GM18499 (cell line): Measurements from ENCODE around the gene CAPN12.
"Not testable (repeated sequence)": the region's sequence is repeated elsewhere in the genome, so short reads cannot be mapped to it uniquely, and the experiment has no call there.

Experiments used
- ATAC-seq: cut with Tn5 transposase; IDR thresholded peaks from one replicate; pipeline ENCODE4 v1.9.1; 2021; ENCODE audit warnings: moderate number of reproducible peaks; ENCODE audit not compliant: insufficient read depth, unreplicated experiment

The CAPN12 gene

DNA sequence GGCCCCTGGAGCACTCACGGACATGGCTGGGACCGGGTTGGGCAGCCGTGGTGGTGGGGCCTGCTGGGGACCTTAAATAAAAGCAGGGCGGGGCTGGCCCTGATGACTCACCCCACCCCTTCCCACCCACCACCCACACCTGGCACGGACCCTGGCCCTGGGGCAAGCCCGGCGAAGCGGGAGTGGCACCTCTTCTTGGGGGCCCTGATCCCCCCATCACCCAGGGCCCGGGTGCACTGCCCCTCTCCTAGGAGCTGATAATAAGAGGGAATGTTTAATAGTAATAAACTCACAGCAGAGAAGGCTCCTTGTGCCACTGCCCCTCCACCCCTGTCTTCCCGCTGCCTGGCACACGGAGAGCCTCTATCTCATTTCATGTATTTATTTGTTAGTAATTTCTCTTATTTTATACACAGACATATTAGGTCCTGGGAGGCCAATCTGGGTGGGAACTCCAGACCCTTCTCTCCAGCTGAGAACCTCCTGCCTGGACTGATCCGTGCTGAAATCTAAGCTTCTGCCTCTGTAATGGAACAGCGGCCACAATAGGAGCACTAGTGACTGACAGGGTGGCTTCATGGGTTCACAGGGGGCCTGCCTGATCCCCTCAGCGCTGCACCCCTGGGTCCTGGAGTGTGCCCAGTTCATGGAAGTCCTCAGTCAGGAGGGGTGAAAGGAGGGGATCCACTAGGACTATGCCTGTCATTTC lies 29.3 kb upstream of the CAPN12 start, which contains the start of gene LGALS7:
Gene LGALS7, minus strand, starts transcription at position 49 of the 709 bp plus-strand sequence. Its CDS starts 25 bp downstream, at position 24.
- no peak for ATAC-seq

DNA sequence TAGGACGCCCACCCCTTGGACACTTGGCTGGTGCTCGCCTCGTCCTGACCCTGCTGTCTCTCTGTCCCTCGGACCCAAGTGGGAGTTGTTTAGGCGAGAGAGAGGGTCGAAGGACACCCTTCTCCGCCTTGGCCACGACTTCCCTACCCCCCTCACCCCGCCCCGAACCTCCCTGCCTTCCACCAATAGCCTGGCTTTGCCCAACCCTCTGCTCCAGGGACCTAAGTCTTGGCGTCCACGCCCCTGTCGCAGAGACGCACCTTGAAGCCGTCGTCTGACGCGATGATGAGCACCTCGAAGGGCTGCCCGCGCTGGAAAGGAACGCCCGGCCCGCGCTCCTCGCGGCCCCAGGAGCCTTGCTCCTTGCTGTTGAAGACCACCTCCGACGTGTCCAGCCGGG lies 27.3 kb upstream of the CAPN12 start:
- ATAC-seq, result not testable (repeated sequence)

DNA sequence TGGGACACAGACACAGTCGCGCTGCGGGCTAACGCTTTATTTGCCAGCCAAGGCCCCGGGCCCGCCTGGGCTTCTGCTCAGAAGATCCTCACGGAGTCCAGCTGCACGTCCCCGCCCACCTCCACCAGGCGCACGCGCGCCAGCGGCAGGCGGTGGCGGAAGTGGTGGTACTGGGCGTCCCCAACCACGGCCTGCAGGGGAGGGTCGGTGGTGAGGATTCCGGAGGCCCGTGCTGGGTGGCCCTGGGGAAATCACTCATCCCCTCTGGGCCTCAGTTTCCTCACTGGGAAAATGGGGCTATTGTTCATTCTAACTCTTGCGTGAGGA lies 26.6 kb upstream of the CAPN12 start:
- not testable (repeated sequence) for ATAC-seq

DNA sequence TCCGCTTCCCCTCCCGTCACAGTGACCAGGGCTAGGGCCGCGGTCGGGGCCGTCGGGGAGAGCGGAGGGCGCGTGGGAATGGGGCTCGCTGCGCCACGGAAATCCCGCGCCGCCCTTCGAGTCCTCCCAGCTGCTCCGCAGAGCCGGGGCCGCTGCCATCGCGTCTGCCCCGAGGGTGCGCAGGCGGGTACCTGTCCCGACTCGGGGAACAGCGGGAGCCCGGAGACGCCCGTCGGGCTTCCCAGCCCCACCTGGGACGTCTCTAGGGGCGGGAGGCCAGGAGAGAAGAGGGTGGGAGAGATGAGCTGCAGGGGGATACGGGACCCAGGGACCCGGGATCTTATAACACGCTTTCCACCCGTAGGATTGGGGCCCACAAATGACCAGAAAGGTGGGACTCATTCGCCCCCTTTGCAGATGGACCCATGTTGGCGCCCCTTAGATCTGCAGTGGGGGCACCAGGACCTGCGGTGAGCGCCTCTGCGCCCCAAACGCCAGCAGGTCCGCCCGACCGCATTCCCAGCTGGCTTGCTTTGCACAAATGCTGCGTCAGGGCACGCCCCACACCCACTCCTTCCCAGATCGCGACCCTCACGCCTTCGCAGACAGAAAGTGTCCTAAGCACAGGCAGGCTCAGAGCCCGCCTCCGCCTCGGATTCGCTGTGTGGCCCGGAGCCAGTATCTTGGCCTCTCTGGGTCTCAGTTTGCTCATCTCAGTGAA lies 26.1 kb upstream of the CAPN12 start:
- not testable (repeated sequence) for ATAC-seq

DNA sequence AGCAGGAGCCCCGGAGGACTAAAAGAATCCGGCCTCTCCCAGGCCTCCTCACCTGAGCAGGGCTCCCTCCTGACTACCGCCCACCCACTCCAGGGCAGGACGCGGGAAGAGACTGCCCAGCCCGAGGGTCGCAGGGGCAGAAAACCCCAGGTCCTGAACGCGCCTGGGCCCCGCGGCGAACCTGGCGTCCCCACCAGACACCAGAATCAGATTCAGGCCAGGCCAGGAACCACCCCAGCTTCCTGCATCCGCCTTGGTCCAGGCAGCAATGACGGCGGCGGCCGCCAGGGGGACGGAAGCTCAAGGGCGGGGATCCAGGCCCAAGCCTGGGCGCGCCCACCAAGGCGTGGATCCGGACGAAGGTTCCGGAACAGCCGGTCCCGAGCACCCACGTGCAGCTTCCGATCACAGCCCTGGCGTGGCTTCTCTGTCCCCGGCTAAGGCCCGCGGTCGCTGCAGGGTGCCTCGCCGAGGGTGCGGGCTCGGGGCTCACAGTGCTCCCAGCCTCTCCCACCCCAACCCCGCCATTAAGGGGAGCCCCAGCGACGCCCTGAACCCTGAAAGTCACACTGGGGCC lies 25.4 kb upstream of the CAPN12 start:
- no peak for ATAC-seq

- ATAC-seq, result no peak
Measured at GRCh38 chr19:38766276-38767047, 22.2 kb upstream of the CAPN12 start.

GRCh38 chr19:38765214-38765613 lies 20.9 kb upstream of the CAPN12 start:
- no peak for ATAC-seq

DNA sequence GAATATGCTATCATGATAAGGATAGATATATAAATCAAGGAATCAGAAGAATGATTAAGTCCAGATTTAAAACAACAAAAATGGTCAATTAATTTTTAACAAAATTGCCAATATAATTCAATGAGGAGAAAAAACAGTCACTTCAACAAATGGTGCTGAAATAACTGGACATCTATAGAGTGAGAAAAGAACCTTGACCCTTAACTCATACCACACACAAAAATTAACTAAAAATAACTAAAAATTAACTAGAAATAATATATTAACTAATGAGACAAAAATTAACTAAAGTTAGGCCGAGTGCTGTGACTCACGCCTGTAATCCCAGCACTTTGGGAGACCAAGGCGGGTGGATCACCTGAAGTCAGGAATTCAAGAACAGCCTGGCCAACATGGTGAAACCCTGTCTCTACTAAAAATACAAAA lies 19.5 kb upstream of the CAPN12 start:
- no peak for ATAC-seq

- not testable (repeated sequence) for ATAC-seq
Measured at GRCh38 chr19:38761884-38762389, 17.7 kb upstream of the CAPN12 start.

DNA sequence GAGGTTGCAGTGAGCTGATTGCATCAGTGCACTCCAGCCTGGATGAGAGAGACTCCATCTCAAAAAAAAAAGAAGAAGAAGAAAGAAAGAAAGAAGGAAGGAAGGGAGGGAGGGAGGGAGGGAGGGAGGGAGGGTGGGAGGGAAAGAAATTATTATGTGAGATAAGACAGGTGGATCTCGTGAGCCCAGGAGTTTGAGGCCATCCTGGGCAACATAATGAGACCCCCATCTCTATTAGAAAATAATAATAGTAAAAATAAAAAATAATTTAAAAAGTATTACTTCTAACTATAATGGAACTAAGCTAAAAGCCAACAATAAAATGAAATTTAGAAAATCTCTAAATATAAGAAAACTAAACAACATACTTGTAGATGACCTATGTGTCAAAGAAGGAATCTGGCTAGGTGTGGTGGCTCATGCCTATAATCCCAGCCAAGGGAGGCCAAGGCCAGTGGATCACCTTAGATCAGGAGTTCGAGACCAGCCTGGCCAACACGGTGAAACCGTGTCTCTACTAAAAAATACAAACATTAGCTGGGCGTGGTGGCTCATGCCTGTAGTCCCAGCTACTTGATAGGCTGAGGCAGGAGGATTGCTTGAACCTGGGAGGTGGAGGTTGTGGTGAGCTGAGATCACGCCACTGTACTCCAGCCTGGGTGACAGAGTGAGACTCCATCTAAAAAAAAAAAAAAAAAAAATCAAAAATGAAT lies 16.7 kb upstream of the CAPN12 start:
- ATAC-seq, result not testable (repeated sequence)

DNA sequence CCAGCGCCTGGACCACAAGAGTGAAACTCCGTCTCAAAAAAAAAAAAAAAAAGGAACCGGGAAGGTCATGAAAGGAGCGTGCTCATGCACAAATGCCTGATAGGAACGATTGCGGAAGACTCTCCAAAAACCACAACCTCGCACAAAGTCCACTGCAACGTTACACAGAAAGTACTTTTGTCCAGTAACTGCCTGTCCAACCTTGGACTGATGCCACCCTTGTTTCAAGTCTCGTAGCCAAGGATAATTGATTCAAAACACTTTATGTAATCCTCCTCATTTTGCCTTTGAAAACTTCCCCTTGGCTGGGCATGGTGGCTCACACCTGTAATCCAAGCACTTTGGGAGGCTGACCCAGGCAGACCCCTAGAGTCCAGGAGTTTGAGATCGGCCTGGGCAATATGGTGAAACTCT lies 15.3 kb upstream of the CAPN12 start:
- ATAC-seq, result no peak

DNA sequence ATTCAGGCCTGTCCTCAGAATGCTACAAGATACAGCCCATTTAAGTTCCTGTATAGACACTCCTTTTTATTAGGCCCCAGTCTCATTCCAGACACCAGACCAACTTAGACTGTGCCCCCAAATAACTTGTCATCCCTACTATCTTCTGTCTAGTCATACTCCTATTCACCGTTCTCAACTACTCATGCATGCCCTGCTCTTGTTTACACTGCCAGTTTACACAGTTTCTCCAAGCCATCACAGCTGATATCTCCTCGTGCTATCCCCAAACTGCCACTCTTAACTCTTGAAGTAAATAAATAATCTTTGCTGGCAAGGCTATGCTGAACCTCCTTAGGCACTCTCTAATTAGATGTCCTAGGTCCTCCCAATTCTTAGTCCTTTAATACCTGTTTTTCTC lies 9.9 kb upstream of the CAPN12 start:
- ATAC-seq, result not testable (repeated sequence)

DNA sequence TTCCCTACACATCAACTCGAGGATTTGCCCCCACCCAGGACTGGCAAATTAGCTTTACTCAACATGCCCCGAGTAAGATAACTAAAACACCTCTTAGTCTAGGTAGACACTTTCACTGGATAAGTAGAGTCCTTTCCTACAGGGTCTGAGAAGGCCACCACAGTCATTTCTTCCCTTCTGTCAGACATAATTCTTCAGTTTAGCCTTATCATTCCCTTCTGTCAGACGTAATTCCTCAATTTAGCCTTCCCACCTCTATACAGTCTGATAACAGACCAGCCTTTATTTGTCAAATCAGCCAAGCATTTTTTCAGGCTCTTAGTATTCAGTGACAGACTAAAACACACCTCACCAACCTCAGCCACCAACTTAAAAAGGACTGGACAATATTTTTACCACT lies 9.5 kb upstream of the CAPN12 start:
- not testable (repeated sequence) for ATAC-seq

GRCh38 chr19:38745316-38745715 lies 1.0 kb upstream of the CAPN12 start:
- ATAC-seq, result no peak

GRCh38 chr19:38744874-38745273 lies 600 bp upstream of the CAPN12 start:
- no peak for ATAC-seq

DNA sequence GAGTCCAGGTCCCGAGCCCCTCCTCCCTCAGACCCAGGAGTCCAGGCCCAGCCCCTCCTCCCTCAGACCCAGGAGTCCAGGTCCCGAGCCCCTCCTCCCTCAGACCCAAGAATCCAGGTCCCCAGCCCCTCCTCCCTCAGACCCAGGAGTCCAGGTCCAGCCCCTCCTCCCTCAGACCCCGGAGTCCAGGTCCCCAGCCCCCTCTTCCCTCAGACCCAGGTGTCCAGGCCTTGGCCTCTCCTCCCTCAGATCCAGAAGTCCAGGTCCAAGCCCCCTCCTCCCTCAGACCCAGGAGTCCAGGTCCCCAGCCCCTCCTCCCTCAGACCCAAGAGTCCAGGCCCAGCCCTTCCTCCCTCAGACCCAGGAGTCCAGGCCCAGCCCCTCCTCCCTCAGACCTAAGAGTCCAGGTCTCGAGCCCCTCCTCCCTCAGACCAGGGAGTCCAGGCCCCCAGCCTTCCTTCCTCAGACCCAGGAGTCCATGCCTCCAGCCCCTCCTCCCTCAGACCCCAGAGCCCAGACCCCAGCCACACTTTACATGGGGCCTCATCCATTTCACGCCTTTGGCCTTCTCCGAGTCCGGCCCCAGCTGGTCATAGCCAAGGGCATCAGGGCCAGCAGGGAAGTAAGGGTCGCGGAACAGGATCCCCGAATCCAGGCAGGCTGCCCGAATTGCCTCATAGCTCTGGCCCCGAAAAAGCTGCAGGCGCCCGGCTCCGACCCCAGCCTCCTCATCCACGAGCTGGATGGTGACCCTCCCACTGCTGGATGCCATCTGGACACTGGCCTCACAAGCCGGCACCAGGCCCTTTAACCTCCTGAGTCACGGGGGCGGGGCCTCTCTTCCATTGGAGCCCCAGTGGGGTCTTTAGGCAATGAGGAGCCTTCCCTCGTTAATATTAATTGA lies 628 bp downstream of the CAPN12 start:
- no peak for ATAC-seq

DNA sequence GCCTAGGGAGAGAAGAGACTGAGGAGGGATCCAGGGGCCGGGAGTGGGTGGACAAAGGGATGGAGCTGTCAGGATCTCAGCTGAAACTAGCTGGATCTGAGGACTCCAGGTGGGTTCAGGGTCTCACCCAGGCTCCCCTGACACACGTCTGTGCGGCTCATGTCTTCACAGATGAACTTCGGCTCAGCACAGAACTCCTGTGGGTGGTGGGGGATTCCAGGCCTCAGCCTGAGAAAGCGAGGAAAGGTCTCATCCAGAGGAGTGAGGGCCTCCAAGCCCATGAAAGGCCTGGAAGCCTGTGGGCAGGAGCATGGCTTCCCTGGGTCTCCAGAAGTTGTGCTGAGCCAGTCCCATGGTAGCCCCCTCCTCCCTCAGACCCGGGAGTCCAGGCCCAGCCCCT lies 1.4 kb downstream of the CAPN12 start:
- ATAC-seq, result no peak

DNA sequence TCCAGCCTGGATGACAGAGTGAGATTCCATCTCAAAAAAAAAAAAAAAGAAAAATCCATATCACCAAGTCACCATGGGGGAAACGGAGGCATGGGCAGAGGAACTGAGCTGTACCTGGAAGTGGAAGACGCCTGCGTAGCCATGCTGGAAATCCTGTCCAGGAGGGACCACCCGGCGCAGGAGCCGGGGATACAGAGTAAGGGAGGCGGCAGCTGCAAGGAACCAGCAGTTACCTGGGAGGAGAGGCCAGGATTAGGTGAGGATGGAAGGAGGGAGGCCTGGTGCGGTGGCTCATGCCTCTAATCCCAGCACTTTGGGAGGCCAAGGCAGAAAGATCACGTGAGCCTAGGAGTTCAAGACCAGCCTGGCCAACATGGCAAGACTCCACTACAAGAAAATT lies 2.0 kb downstream of the CAPN12 start:
- ATAC-seq, result no peak

- no peak for ATAC-seq
Measured at GRCh38 chr19:38741670-38742069, 2.6 kb downstream of the CAPN12 start.
